Natural killer cell (primary cell): ENCODE results near the gene GNPDA1. TPM values are rescaled to one million over a fixed set of nuclear protein-coding genes. Genes with fewer than 3 reads are reported as not detected.

Experiments
- ATAC-seq, 3 donors: fragments of 150-1000 bp in 2 of 3; fragments of 200-7000 bp in 1 of 3; cut with Tn5 transposase; 1 replicate in 1 of 3; 2 replicates in 2 of 3; pipeline ENCODE4 v1.10.0; 2021; ENCODE audit warnings: mild to moderate bottlenecking in 2 of 3, moderate library complexity in 2 of 3
- DNase-seq, 2 donors: peaks; one replicate each; pipeline versions ENCODE4 v3.0.0 to v3.0.0-alpha.2; 2013 to 2021; ENCODE audit warnings: mixed read lengths in 1 of 2
- H3K27ac ChIP-seq: one replicate; pipeline ENCODE4 v1.5.1; 2013; ENCODE audit warnings: mild to moderate bottlenecking, low read length
- H3K27me3 ChIP-seq: one replicate; pipeline ENCODE4 v1.6.1; 2013; ENCODE audit warnings: low read length; ENCODE audit not compliant: control insufficient read depth, insufficient read depth
- H3K36me3 ChIP-seq: one replicate; pipeline ENCODE4 v1.6.1; 2013; ENCODE audit warnings: low read length; ENCODE audit not compliant: control insufficient read depth, insufficient read depth
- H3K4me1 ChIP-seq: one replicate; pipeline ENCODE4 v1.6.1; 2013; ENCODE audit warnings: low read length; ENCODE audit not compliant: control insufficient read depth, insufficient read depth
- H3K4me3 ChIP-seq: one replicate; pipeline ENCODE4 v1.5.1; 2013; ENCODE audit warnings: low read length
- H3K9me3 ChIP-seq: one replicate; pipeline ENCODE4 v1.6.1; 2013; ENCODE audit warnings: low read length; ENCODE audit not compliant: control insufficient read depth, insufficient read depth
- H3K27ac Mint-ChIP-seq, 2 donors: one replicate each; pipeline ENCODE4 v1.8.0; 2022; ENCODE audit warnings: mild to moderate bottlenecking in 2 of 2, mixed read lengths in 2 of 2, moderate library complexity in 1 of 2
- H3K27me3 Mint-ChIP-seq, 2 donors: one replicate each; pipeline ENCODE4 v1.8.0; 2022; ENCODE audit warnings: low read depth in 2 of 2, mixed read lengths in 2 of 2
- H3K36me3 Mint-ChIP-seq: one replicate; pipeline ENCODE4 v1.8.0; 2022; ENCODE audit warnings: mixed read lengths
- H3K4me1 Mint-ChIP-seq, 2 donors: one replicate each; pipeline ENCODE4 v1.8.0; 2022; ENCODE audit warnings: mixed read lengths in 2 of 2
- H3K4me3 Mint-ChIP-seq: one replicate; pipeline ENCODE4 v1.8.0; 2022; ENCODE audit warnings: mild to moderate bottlenecking, moderate library complexity, mixed read lengths
- H3K9me3 Mint-ChIP-seq, 2 donors: one replicate each; pipeline ENCODE4 v1.8.0; 2022; ENCODE audit warnings: mixed read lengths in 2 of 2
- WGBS: methylation state at CpG from one replicate; pipeline ENCODE4 v1.1.7; 2013; ENCODE audit warnings: missing lambda C conversion rate; ENCODE audit not compliant: insufficient coverage; 5-methylcytosine and 5-hydroxymethylcytosine counted together
- intact Hi-C: fragments of 100-400 bp; cut with micrococcal nuclease; formaldehyde crosslinking; loops from one replicate; pipeline ENCODE4 v1.14.2; 2022
- total RNA-seq, 4 donors: library from RNA; stranded (reverse); fragments of 120-200 nt in 1 of 4; gene quantifications; one replicate each; pipeline versions ENCODE4 v1.2.3 to v1.2.4, GENCODE V29; 2013 to 2022
- TF ChIP-seq, protein P1 (sequence below): fragments of 200-600 bp; IDR thresholded peaks from one replicate; pipeline ENCODE4 v1.8.0; 2022; ENCODE audit warnings: antibody characterized with exemption

Gene GNPDA1
- total RNA-seq, 3 donors from 2014 or later (not counting 1 experiment from before 2014, with no cell fraction given) = 10.7 to 12.0 (median 11.2) TPM

DNA sequence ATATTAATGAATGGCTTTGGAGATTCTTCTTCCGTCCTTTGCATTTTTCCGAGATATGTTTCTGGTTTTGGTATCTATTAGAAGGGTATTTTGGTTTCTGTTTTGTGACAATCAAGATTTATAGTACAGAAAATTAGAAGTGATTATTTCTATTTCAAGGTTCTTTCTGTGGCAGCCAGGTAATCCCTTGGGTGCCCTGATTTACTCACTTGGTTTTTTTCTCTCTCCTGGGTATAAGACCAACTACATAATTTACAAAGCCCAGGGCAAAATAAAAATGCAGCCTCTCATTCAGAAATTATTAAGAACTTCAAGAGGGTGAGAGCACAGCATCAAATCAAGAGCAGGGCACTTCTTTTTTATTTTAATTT is 45.9 kb downstream of the GNPDA1 start:
- intact Hi-C loops = loop anchor here (10.0 kb wide), 1 partner anchor 48 kb away; the partner anchor contains the start of gene GNPDA1
- H3K27ac Mint-ChIP-seq = peak overlapping the region; percentile 20 to 96
- whole genome bisulfite sequencing = 100% methylated on average over 2 of the region's 2 CpGs

DNA sequence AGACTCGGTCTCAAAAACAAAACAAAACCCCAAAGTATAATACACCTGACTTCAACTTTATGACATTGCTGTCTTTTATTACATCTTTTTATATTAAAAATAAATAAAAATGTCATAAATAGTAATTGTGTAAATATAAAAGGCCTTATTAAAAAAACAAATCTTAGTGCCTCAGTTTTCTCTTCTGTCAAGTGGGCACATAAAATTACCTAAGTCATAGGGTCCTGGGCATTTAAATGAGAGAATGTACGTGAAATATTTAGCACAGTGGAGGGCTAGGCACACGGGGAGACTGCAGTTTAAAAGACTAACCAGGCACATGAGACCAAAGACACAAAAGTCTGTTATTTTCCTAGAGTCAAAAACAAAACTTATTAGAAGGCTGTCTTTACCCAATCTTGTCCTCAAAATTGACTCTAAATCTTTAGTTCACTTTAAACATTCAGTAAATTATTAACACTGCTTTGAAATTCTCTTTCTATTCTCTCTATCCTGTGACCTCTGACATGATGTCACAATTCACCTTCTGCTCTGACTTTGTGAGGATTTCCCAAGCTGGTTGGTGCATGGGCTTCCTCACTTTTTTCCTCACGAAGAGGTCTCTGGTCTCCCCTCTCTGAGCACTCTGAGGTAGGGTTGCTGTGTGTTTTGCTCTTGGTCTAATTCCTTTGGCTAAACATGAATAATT is 46.4 kb downstream of the GNPDA1 start:
- 90% methylated on average over 2 of the region's 4 CpGs for WGBS
- intact Hi-C loops = loop anchor here (10.0 kb wide), 1 partner anchor 48 kb away; the partner anchor contains the start of gene GNPDA1
- no peak overlapping the region for H3K27ac Mint-ChIP-seq

More for the DNA sequence above, 45.9 kb downstream of the GNPDA1 start:
- DNase-seq (no peak), ATAC-seq (no peak)
- Mint-ChIP-seq H3K4me1 (peaks cover 30 to 31% of the 10 kb centered on the region in 2 donors), H3K9me3 (no peaks in the 10 kb centered on the region), H3K27me3 (no peaks in the 10 kb centered on the region), H3K36me3 (no peaks in the 10 kb centered on the region), H3K4me3 (no peak overlapping the region)
- H3K9me3 ChIP-seq = no peaks in the 10 kb centered on the region
- H3K36me3 ChIP-seq = no peaks in the 10 kb centered on the region
- TF ChIP-seq, protein P1, sequence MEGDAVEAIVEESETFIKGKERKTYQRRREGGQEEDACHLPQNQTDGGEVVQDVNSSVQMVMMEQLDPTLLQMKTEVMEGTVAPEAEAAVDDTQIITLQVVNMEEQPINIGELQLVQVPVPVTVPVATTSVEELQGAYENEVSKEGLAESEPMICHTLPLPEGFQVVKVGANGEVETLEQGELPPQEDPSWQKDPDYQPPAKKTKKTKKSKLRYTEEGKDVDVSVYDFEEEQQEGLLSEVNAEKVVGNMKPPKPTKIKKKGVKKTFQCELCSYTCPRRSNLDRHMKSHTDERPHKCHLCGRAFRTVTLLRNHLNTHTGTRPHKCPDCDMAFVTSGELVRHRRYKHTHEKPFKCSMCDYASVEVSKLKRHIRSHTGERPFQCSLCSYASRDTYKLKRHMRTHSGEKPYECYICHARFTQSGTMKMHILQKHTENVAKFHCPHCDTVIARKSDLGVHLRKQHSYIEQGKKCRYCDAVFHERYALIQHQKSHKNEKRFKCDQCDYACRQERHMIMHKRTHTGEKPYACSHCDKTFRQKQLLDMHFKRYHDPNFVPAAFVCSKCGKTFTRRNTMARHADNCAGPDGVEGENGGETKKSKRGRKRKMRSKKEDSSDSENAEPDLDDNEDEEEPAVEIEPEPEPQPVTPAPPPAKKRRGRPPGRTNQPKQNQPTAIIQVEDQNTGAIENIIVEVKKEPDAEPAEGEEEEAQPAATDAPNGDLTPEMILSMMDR = no peak
- peaks cover 13% of the 10 kb centered on the region for H3K4me1 ChIP-seq
- H3K27ac ChIP-seq = no peak overlapping the region
- no peak overlapping the region for H3K4me3 ChIP-seq
- no peaks in the 10 kb centered on the region for H3K27me3 ChIP-seq

DNA sequence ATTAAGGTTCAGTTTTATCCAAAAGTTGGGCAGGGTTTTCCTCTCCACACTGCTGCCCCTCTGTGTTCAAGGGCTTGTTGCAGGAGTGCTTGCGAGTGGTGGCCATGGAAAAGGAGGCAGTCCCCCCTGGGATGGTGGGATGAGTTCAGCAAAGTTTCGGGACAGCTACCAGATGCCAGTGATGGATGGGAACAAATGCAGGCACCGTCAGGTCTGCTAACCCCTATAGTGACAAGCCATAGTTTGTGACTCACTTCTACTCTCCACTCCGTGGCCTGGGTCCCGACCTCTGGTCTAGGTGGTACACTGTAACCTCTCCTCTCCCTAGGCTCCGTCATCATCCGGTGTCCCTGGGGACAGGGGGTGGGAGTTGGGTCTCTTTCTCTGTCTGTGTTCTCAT is 47.8 kb downstream of the GNPDA1 start:
- TF ChIP-seq, protein P1 = no peak
- no peak overlapping the region for H3K4me3 ChIP-seq
- Mint-ChIP-seq H3K9me3 (no peaks in the 10 kb centered on the region), H3K4me1 (peaks cover 40 to 43% of the 10 kb centered on the region in 2 donors), H3K36me3 (no peaks in the 10 kb centered on the region), H3K4me3 (no peak overlapping the region), H3K27ac (no peak overlapping the region), H3K27me3 (no peaks in the 10 kb centered on the region)
- no peaks in the 10 kb centered on the region for H3K9me3 ChIP-seq
- 68% methylated on average over 4 of the region's 7 CpGs for WGBS
- H3K4me1 ChIP-seq = peaks cover 32% of the 10 kb centered on the region
- DNase-seq (no peak), ATAC-seq (no peak)
- no peak overlapping the region for H3K27ac ChIP-seq
- no peaks in the 10 kb centered on the region for H3K36me3 ChIP-seq
- no peaks in the 10 kb centered on the region for H3K27me3 ChIP-seq
- intact Hi-C loops = loop anchor here (10.0 kb wide), 1 partner anchor 50 kb away; the partner anchor contains the start of gene GNPDA1

More for the DNA sequence above, 46.4 kb downstream of the GNPDA1 start:
- Histone ChIP-seq H3K9me3 (no peaks in the 10 kb centered on the region), H3K27me3 (no peaks in the 10 kb centered on the region), H3K27ac (no peak overlapping the region), H3K36me3 (no peaks in the 10 kb centered on the region), H3K4me1 (peaks cover 18% of the 10 kb centered on the region), H3K4me3 (no peak overlapping the region)
- Mint-ChIP-seq H3K4me1 (peaks cover 34 to 36% of the 10 kb centered on the region in 2 donors), H3K27me3 (no peaks in the 10 kb centered on the region), H3K4me3 (no peak overlapping the region), H3K9me3 (no peaks in the 10 kb centered on the region), H3K36me3 (no peaks in the 10 kb centered on the region)
- ATAC-seq (no peak), DNase-seq (no peak)
- TF ChIP-seq, protein P1 = no peak
